K562 (cell line): Measurements from ENCODE around the gene GAPVD1.

Experiments
- CTCF ChIP-seq, 3 experiments: IDR thresholded peaks in 2 of 3; conservative IDR thresholded peaks in 1 of 3; 2 replicates each; pipeline ENCODE4 v1.5.1; 2011 to 2012; ENCODE audit warnings: low read length in 3 of 3, mild to moderate bottlenecking in 3 of 3, control low read depth in 2 of 3, improper control_type of control experiment in 1 of 3, inconsistent platforms in 1 of 3, low read depth in 1 of 3, mixed read lengths in 1 of 3, moderate library complexity in 1 of 3; ENCODE audit not compliant: insufficient read depth in 2 of 3
- ETV1 ChIP-seq: fragments of 450-650 bp; conservative IDR thresholded peaks from 2 replicates; pipeline ENCODE4 v1.6.1; 2016; ENCODE audit warnings: missing genetic modification characterization, control low read depth, low read depth, missing compliant biosample characterization
- MAFK ChIP-seq: IDR thresholded peaks from 2 replicates; pipeline ENCODE4 v1.6.1; 2011; ENCODE audit warnings: low read length, improper control_type of control experiment
- MAX ChIP-seq: sonication (generic); formaldehyde crosslinking; IDR thresholded peaks from 2 replicates; pipeline ENCODE4 v1.9.0; 2022; ENCODE audit warnings: mild to moderate bottlenecking, missing genetic modification reagents
- TEAD4 ChIP-seq, 2 experiments: sonication (generic) in 1 of 2; formaldehyde crosslinking in 1 of 2; IDR thresholded peaks; 2 replicates each; pipeline versions ENCODE4 v1.6.1 to v1.8.0; 2012 to 2022; ENCODE audit warnings: borderline replicate concordance in 1 of 2, inconsistent platforms in 1 of 2, low read length in 1 of 2, mild to moderate bottlenecking in 1 of 2, missing genetic modification reagents in 1 of 2

- TF ChIP-seq MAX (CRISPR knock-in tag) (no peak), ETV1 (no peak), CTCF (IDR thresholded peaks at IDR 0.05 in 2 of 3, conservative IDR thresholded peaks at IDR 0.05 in 1 of 3; ENCODE audit: insufficient read depth in 2 of 3, low read depth in 1 of 3, low read length in 3 of 3) (no peak), MAFK (no peak), TEAD4 (IDR thresholded peaks at IDR 0.05; ENCODE audit: low read length) (no peak), TEAD4 (CRISPR knock-in tag; IDR thresholded peaks at IDR 0.05; ENCODE audit: borderline replicate concordance) (0 out of 2 replicates have a peak, but pooled peaks have one; percentile 64)
Measured at GRCh38 chr9:125262294-125262991, 817 bp downstream of the GAPVD1 start.
